ENCODE results near the gene ZSWIM6.
"Not testable (repeated sequence)": the region's sequence is repeated elsewhere in the genome, so short reads cannot be mapped to it uniquely, and the experiment has no call there.

ZSWIM6 gene

GRCh38 chr5:61363401-61364114, 31.5 kb downstream of the ZSWIM6 start:
- DNase-seq (ENCODE audit: low read depth): no peak

- DNase-seq (ENCODE audit: low read depth): no peak
Measured at GRCh38 chr5:61366497-61367240, 34.6 kb downstream of the ZSWIM6 start.

DNA sequence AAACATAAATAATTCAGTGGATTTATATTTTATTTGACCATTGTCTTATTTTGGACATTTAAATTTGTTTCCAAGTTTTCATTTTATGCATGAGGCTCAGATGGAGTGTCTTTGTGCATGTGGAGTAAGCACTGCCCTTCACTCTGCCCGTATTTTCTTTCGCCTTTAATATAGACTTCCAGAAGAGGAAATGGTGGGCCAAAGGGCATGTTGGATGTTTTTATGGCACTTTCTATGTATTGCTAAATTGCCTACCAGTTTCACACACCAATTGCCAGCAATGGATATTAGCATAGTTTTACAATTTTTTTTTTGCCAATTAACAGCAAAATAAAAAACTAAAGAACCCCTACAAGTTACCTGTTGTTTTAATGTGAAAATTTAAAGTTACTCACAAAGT, 38.4 kb downstream of the ZSWIM6 start:
- no peak for DNase-seq (ENCODE audit: low read depth)

GRCh38 chr5:61371474-61371873, 39.4 kb downstream of the ZSWIM6 start:
- DNase-seq (ENCODE audit: low read depth): no peak

- no peak for DNase-seq (ENCODE audit: low read depth)
Measured at GRCh38 chr5:61379677-61380076, 47.6 kb downstream of the ZSWIM6 start.

DNA sequence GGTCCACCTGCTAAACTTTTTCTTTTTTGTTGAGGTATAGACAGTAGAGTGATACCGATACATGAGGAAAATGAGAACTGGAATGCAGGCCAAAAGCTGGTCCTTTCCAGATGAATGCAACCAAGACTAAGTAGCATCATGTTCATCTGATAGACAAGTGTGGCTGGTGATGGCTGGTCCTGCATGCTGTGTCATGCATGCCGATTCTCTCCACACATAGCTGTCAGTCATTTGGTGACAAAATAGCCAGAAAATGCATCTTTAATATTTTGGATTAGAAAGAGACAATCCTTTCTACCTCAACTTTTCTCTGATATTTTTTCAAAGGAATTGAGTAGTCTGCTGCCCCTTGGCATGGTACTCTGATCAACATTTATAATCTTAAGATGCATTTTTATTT, 49.9 kb downstream of the ZSWIM6 start:
- no peak for DNase-seq (ENCODE audit: low read depth)

- no peak for DNase-seq (ENCODE audit: low read depth)
Measured at GRCh38 chr5:61385627-61386026, 53.6 kb downstream of the ZSWIM6 start.

GRCh38 chr5:61386045-61386800, 54.2 kb downstream of the ZSWIM6 start:
- no peak for DNase-seq (ENCODE audit: low read depth)

GRCh38 chr5:61389609-61390008, 57.6 kb downstream of the ZSWIM6 start:
- no peak for DNase-seq (ENCODE audit: low read depth)

GRCh38 chr5:61394078-61394704, 62.1 kb downstream of the ZSWIM6 start:
- DNase-seq (ENCODE audit: low read depth): peak; percentile 32

GRCh38 chr5:61394793-61395192, 62.7 kb downstream of the ZSWIM6 start:
- DNase-seq (ENCODE audit: low read depth): no peak

DNA sequence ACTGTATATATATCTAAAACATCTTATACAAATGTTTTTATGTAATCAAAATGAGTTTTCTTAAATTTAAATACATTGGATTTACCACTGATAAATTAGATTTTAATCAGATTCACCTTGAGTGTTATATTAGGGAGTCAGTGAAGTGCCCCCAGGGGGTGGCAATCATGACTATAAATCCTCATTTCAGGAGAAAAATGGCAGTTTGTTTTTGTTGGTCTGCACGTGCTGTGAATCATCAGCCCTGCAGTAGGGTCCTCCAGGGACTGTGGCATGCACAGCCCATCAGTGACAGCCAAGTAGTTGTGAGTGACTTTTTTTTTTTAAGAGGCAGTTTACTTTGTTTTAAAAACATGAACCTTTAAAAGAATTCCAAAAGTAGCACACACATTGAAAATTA, 65.2 kb downstream of the ZSWIM6 start:
- DNase-seq (ENCODE audit: low read depth): no peak

DNA sequence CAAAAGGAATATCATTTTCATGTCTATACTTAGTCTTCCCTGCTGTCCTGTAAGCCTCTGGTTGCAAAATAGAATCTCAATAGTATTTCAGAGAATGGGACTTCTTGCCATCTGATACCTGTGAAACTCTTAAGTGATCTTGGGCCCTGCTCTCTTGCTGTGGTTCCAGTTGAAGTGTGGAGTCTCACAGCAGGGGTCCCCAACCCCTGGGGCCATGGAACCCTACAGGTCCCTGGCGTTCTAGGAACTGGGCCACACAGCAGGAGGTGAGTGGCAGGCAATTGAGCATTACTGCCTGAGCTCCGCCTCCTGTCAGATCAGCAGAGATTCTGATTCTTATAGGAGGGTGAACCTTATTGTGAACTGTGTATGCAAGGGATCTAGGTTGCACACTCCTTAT, 65.9 kb downstream of the ZSWIM6 start:
- DNase-seq (ENCODE audit: low read depth): no peak

DNA sequence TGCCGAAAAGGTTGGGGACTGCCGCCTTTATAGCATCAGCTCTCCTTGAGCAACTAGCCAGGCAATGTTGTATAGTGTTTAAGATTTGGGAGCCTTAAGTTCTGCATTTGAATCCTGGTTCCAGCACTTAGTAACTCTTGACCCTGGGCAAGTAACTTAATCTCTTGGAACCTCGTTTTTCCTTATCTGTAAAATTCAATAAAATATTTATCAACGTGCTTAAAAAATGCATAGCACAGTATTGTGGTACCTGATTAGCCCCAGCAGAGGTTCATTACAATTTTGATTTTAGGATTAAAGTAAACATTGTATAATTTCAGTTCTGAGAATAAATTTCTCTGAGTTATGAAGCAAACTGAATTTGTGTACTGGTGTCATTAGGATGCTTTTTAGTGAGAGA, 66.4 kb downstream of the ZSWIM6 start:
- no peak for DNase-seq (ENCODE audit: low read depth)

GRCh38 chr5:61399679-61400078, 67.6 kb downstream of the ZSWIM6 start:
- DNase-seq (ENCODE audit: low read depth): no peak

DNA sequence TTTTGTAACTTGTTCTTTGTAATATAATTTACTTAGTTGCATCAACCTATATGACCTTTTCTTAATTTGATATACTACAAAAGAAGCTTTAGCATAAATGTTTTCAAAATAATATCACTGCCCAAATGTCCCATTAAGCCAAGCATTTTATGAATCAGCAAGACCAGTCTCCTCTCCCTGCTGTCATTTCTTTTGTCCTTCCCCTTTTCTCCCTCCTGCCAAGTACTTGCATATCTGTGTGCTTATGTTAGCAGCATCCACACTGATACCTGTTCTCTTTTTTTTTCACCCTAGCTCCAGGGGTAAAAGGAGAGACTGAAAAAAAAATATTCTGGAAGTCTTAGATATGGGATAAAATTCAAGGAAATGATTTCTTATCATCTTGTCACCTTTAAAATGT, 69.7 kb downstream of the ZSWIM6 start:
- DNase-seq (ENCODE audit: low read depth): peak; percentile 67

GRCh38 chr5:61402244-61402823, 70.3 kb downstream of the ZSWIM6 start:
- DNase-seq (ENCODE audit: low read depth): no peak

DNA sequence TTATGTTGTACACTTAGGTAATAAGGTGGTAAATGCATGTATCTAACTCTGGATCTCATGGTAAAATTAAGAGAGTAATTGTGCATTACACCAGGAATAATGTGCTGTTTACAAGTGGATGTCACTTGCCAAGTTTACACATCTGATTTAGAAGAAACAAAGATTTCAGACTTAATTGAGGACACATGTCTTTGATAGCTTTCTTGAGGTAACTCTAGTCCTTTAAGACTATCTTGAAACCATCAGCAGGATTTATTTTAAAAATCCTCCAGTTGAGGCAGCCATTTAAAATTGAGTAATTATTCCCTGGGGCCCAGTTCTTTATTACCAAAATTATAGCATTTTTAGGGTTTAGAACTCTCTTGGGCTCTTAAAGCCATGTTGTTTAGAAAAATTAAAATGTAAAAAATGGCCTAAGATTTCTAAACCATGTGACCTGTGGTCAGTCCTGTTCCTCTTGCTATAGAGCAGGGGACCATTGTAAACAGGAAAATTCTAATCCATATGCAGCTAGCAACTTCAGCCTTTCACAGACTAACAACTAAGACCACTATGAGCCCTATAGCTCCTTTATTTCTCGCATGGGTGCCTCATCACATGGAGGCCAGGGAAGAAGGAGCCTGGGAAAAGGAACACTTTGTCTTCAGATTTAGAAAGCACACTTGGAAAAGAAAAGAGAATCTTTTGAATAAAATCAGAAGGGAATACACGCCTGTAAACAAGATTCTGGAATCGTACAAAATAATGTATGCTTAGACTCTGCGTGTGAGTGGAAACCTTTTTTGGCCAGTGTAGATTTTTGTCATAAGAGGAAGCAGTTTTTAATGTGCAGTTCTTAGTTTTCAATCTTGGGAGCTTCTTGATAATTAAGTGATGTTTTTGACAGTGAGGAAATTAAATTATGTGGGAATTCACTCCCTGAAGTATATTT, 71.2 kb downstream of the ZSWIM6 start:
- no peak for DNase-seq (ENCODE audit: low read depth)

GRCh38 chr5:61405511-61406295, 73.6 kb downstream of the ZSWIM6 start:
- DNase-seq (ENCODE audit: low read depth): no peak

- DNase-seq (ENCODE audit: low read depth): not testable (repeated sequence)
Measured at GRCh38 chr5:61406497-61406896, 74.4 kb downstream of the ZSWIM6 start.

Measured in amniotic epithelial cell (primary cell).